ENCODE measurements around the gene CAP1. TPM values are rescaled to one million over a fixed set of nuclear protein-coding genes. Genes with fewer than 3 reads are reported as not detected.
A peak's percentile ranks its signal among the peaks of the same experiment; 100 is the strongest.

The CAP1 gene
- total and polyA plus RNA-seq, 2 of the 13 experiments (the other 11 are each of a cell fraction or from before 2014, with no cell fraction given), result 174 to 195 TPM

- TF ChIP-seq ZBTB39 (CRISPR knock-in tag; IDR thresholded peaks at IDR 0.05) (0 out of 2 replicates have a peak, but pooled peaks have one; percentile 71), ATF7-NPFF (CRISPR knock-in tag; IDR thresholded peaks at IDR 0.05; ENCODE audit: low read depth) (no peak; the same call in 1 of the 2 replicates), HMGXB4 (CRISPR knock-in tag; IDR thresholded peaks at IDR 0.05; ENCODE audit: borderline replicate concordance in 1 of 2, low read depth in 1 of 2) (peak in 1 of 2 experiments; percentile 31; a peak in 3 of 4 replicates), PHB2 (IDR thresholded peaks at IDR 0.05; ENCODE audit: partially characterized antibody) (no peak), ZSCAN20 (CRISPR knock-in tag; IDR thresholded peaks at IDR 0.05; ENCODE audit: borderline replicate concordance) (no peak), ZFP91 (CRISPR knock-in tag; IDR thresholded peaks at IDR 0.05; ENCODE audit: borderline replicate concordance) (peak; percentile 53; the same call in 1 of the 2 replicates), MED13 (CRISPR knock-in tag; IDR thresholded peaks at IDR 0.05) (no peak), ZNF800 (CRISPR knock-in tag; IDR thresholded peaks at IDR 0.05) (no peak; the same call in 1 of the 2 replicates), ZNF468 (CRISPR knock-in tag; IDR thresholded peaks at IDR 0.05) (no peak), KDM3A (CRISPR knock-in tag; IDR thresholded peaks at IDR 0.05; ENCODE audit: low read depth) (no peak; the same call in 1 of the 2 replicates), ZNF678 (CRISPR knock-in tag; IDR thresholded peaks at IDR 0.05) (0 out of 2 replicates have a peak, but pooled peaks have one; percentile 42), PBX2 (CRISPR knock-in tag; IDR thresholded peaks at IDR 0.05) (no peak), ZNF12 (CRISPR knock-in tag; IDR thresholded peaks at IDR 0.05) (no peak), ELF3 (CRISPR knock-in tag; IDR thresholded peaks at IDR 0.05) (peak; percentile 44; the same call in 1 of the 2 replicates), HIVEP1 (CRISPR knock-in tag; IDR thresholded peaks at IDR 0.05) (peak; percentile 54), STAG1 (CRISPR knock-in tag; IDR thresholded peaks at IDR 0.05) (no peak)
Measured at GRCh38 chr1:40039757-40040510, 595 bp upstream of the CAP1 start (continued).
